Urinary bladder (tissue), 4 donors: ENCODE data around the gene BOC. TPM values are rescaled to one million over a fixed set of nuclear protein-coding genes. Genes with fewer than 3 reads are reported as not detected.

Experiments used
- DNase-seq: peaks from one replicate; pipeline ENCODE4 v3.0.0-alpha.2; 2015; ENCODE audit errors: extremely low spot score
- H3K27ac ChIP-seq: one replicate; pipeline ENCODE4 v1.5.1; 2013; ENCODE audit warnings: low read depth, mild to moderate bottlenecking, moderate library complexity
- H3K36me3 ChIP-seq: one replicate; pipeline ENCODE4 v1.6.1; 2013; ENCODE audit warnings: mild to moderate bottlenecking, moderate library complexity; ENCODE audit not compliant: insufficient read depth
- H3K4me1 ChIP-seq: one replicate; pipeline ENCODE4 v1.6.1; 2013; ENCODE audit warnings: mild to moderate bottlenecking, moderate library complexity; ENCODE audit not compliant: insufficient read depth
- H3K4me3 ChIP-seq: one replicate; pipeline ENCODE4 v1.5.1; 2013; ENCODE audit warnings: low read depth, low read length
- WGBS: extraction: QIAGEN DNeasy Blood & Tissue Kit; methylation state at CpG from one replicate; pipeline ENCODE4 v1.1.7; 2013; 5-methylcytosine and 5-hydroxymethylcytosine counted together
- polyA plus RNA-seq: library from polyadenylated mRNA; stranded (reverse); fragments of 200-250 nt; gene quantifications from one replicate; pipeline ENCODE4 v1.2.3, GENCODE V29; 2013
- total RNA-seq: library from RNA; depleted of rRNA; stranded (reverse); fragments of >200 nt; gene quantifications from one replicate; pipeline ENCODE4 v1.2.3, GENCODE V29; 2014
- donor health status: healthy with polysubstance abuse.
- donor health status: healthy.

The BOC gene
- total and polyA plus RNA-seq, 2 donors, result 53.0 to 73.3 TPM

GRCh38 chr3:113174304-113174703 is 37.1 kb upstream of the BOC start:
- Histone ChIP-seq H3K4me1 (no peaks in the 10 kb centered on the region), H3K36me3 (no peaks in the 10 kb centered on the region), H3K4me3 (no peak overlapping the region), H3K27ac (no peak overlapping the region)
- DNase-seq, result no peak
- 78% methylated on average over 1 of the region's 1 CpG for WGBS

- Histone ChIP-seq H3K4me1 (no peaks in the 10 kb centered on the region), H3K27ac (peak overlapping the region; percentile 14), H3K36me3 (no peaks in the 10 kb centered on the region), H3K4me3 (no peak overlapping the region)
- WGBS, result 68% methylated on average over 7 of the region's 7 CpGs
- no peak for DNase-seq
Measured at GRCh38 chr3:113174801-113175485, 36.4 kb upstream of the BOC start.

- Histone ChIP-seq H3K36me3 (no peaks in the 10 kb centered on the region), H3K27ac (no peak overlapping the region), H3K4me3 (no peak overlapping the region), H3K4me1 (no peaks in the 10 kb centered on the region)
- DNase-seq, result no peak
- WGBS, result 83% methylated on average over 2 of the region's 2 CpGs
Measured at GRCh38 chr3:113177526-113177925, 33.8 kb upstream of the BOC start.

GRCh38 chr3:113179235-113179824 is 32.0 kb upstream of the BOC start:
- Histone ChIP-seq H3K36me3 (no peaks in the 10 kb centered on the region), H3K4me3 (no peak overlapping the region), H3K4me1 (no peaks in the 10 kb centered on the region), H3K27ac (no peak overlapping the region)
- DNase-seq, result no peak
- WGBS, result 85% methylated on average over 4 of the region's 4 CpGs

- no peak overlapping the region for H3K4me3 ChIP-seq
- DNase-seq, result no peak
- no peak overlapping the region for H3K27ac ChIP-seq
- no peaks in the 10 kb centered on the region for H3K4me1 ChIP-seq
- H3K36me3 ChIP-seq, result no peaks in the 10 kb centered on the region
- WGBS, result 53% methylated on average over 13 of the region's 13 CpGs
Measured at GRCh38 chr3:113183748-113184661, 27.4 kb upstream of the BOC start.

- H3K4me3 ChIP-seq, result no peak overlapping the region
- no peak overlapping the region for H3K27ac ChIP-seq
- no peaks in the 10 kb centered on the region for H3K36me3 ChIP-seq
- no peak for DNase-seq
- H3K4me1 ChIP-seq, result no peaks in the 10 kb centered on the region
Measured at GRCh38 chr3:113185194-113185835, 26.0 kb upstream of the BOC start.

GRCh38 chr3:113186566-113186965 is 24.8 kb upstream of the BOC start:
- Histone ChIP-seq H3K4me1 (no peaks in the 10 kb centered on the region), H3K36me3 (no peaks in the 10 kb centered on the region), H3K27ac (no peak overlapping the region), H3K4me3 (no peak overlapping the region)
- WGBS, result 91% methylated on average over 5 of the region's 5 CpGs
- no peak for DNase-seq

- no peaks in the 10 kb centered on the region for H3K36me3 ChIP-seq
- H3K4me1 ChIP-seq, result no peaks in the 10 kb centered on the region
- no peak overlapping the region for H3K27ac ChIP-seq
- H3K4me3 ChIP-seq, result no peak overlapping the region
- 19% methylated on average over 8 of the region's 8 CpGs for WGBS
- no peak for DNase-seq
Measured at GRCh38 chr3:113193288-113193687, 18.1 kb upstream of the BOC start.

- 48% methylated on average over 1 of the region's 1 CpG for WGBS
- no peak overlapping the region for H3K4me3 ChIP-seq
- no peaks in the 10 kb centered on the region for H3K36me3 ChIP-seq
- H3K4me1 ChIP-seq, result no peaks in the 10 kb centered on the region
- DNase-seq, result no peak
- H3K27ac ChIP-seq, result no peak overlapping the region
Measured at GRCh38 chr3:113193719-113194118, 17.6 kb upstream of the BOC start.

- WGBS, result 67% methylated on average over 4 of the region's 4 CpGs
- no peak for DNase-seq
- no peaks in the 10 kb centered on the region for H3K36me3 ChIP-seq
- H3K27ac ChIP-seq, result no peak overlapping the region
- no peak overlapping the region for H3K4me3 ChIP-seq
- no peaks in the 10 kb centered on the region for H3K4me1 ChIP-seq
Measured at GRCh38 chr3:113194823-113195401, 16.4 kb upstream of the BOC start.

- H3K27ac ChIP-seq, result no peak overlapping the region
- H3K4me3 ChIP-seq, result no peak overlapping the region
- no peaks in the 10 kb centered on the region for H3K4me1 ChIP-seq
- no peak for DNase-seq
- H3K36me3 ChIP-seq, result no peaks in the 10 kb centered on the region
Measured at GRCh38 chr3:113200351-113200750, 11.0 kb upstream of the BOC start.

- WGBS, result 89% methylated on average over 1 of the region's 1 CpG
- H3K4me1 ChIP-seq, result no peaks in the 10 kb centered on the region
- no peak overlapping the region for H3K27ac ChIP-seq
- no peak overlapping the region for H3K4me3 ChIP-seq
- no peaks in the 10 kb centered on the region for H3K36me3 ChIP-seq
- DNase-seq, result no peak
Measured at GRCh38 chr3:113200946-113201345, 10.4 kb upstream of the BOC start.

GRCh38 chr3:113204371-113204770 is 7.0 kb upstream of the BOC start:
- Histone ChIP-seq H3K27ac (no peak overlapping the region), H3K36me3 (no peaks in the 10 kb centered on the region), H3K4me1 (no peaks in the 10 kb centered on the region), H3K4me3 (no peak overlapping the region)
- WGBS, result 61% methylated on average over 6 of the region's 6 CpGs
- DNase-seq, result no peak
